Right hindlimb (tissue), 1 donor: ENCODE results near the gene ZIC1.
A peak's percentile ranks its signal among the peaks of the same experiment; 100 is the strongest.

Source experiments
- DNase-seq: peaks from one replicate; pipeline ENCODE4 v3.0.0-alpha.2; 2018

ZIC1 gene

GRCh38 chr3:147411238-147411814, 2.2 kb downstream of the ZIC1 start:
- peak; percentile 77 for DNase-seq

- DNase-seq, result peak; percentile 33
Observed at GRCh38 chr3:147411815-147412241, 2.7 kb downstream of the ZIC1 start.

GRCh38 chr3:147412261-147412916, 3.2 kb downstream of the ZIC1 start:
- peak; percentile 27 for DNase-seq

GRCh38 chr3:147412917-147413685, 3.9 kb downstream of the ZIC1 start:
- DNase-seq, result peak; percentile 44

- DNase-seq, result no peak
Observed at GRCh38 chr3:147413686-147414389, 4.7 kb downstream of the ZIC1 start.

- peak; percentile 18 for DNase-seq
Observed at GRCh38 chr3:147414390-147415138, 5.4 kb downstream of the ZIC1 start.

GRCh38 chr3:147415286-147415685, 6.1 kb downstream of the ZIC1 start:
- peak; percentile 17 for DNase-seq

GRCh38 chr3:147415874-147416273, 6.7 kb downstream of the ZIC1 start:
- no peak for DNase-seq

- DNase-seq, result no peak
Observed at GRCh38 chr3:147416931-147417330, 7.8 kb downstream of the ZIC1 start.

- DNase-seq, result no peak
Observed at GRCh38 chr3:147417551-147418295, 8.6 kb downstream of the ZIC1 start.

GRCh38 chr3:147418371-147418781, 9.2 kb downstream of the ZIC1 start:
- no peak for DNase-seq

GRCh38 chr3:147418808-147419701, 9.9 kb downstream of the ZIC1 start:
- DNase-seq, result peak; percentile 87

GRCh38 chr3:147419781-147420224, 10.6 kb downstream of the ZIC1 start:
- DNase-seq, result no peak

GRCh38 chr3:147420353-147421183, 11.4 kb downstream of the ZIC1 start:
- no peak for DNase-seq

GRCh38 chr3:147421184-147421912, 12.2 kb downstream of the ZIC1 start:
- peak; percentile 41 for DNase-seq

- DNase-seq, result no peak
Observed at GRCh38 chr3:147422196-147422595, 13.0 kb downstream of the ZIC1 start.

GRCh38 chr3:147422601-147423536, 13.7 kb downstream of the ZIC1 start:
- DNase-seq, result no peak

GRCh38 chr3:147423537-147423797, 14.3 kb downstream of the ZIC1 start:
- DNase-seq, result no peak
